Measurements from ENCODE around the gene AHNAK.

DNA sequence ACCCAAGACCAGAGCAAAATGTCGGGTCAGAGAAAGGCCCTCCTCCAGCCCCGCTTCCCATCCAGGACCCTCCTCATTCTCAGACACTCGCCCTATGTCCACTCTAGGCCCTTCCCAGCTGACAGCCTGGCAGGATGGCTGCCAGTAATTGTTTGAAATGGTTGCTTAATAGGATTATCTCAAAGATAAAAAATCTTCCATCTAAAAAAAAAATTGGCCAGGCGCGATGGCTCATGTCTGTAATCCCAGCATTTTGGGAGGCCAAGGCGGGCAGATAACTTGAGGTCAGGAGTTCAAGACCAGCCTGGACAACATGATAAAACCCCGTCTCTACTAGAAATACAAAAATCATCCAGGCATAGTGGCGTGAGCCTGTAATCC, 95.4 kb downstream of the AHNAK start:
- TF ChIP-seq CTCF (IDR thresholded peaks at IDR 0.05) = no peak
- no peak for TF ChIP-seq POLR2A (IDR thresholded peaks at IDR 0.05)

Measured in ovary (tissue), 3 donors.